Measurements from ENCODE around the gene PCDH8. TPM values are rescaled to one million over a fixed set of nuclear protein-coding genes. Genes with fewer than 3 reads are reported as not detected.
"Not testable (repeated sequence)": the region's sequence is repeated elsewhere in the genome, so short reads cannot be mapped to it uniquely, and the experiment has no call there.

Gene PCDH8
- total RNA-seq, 1 donor from 2014 or later = 89.0 TPM

GRCh38 chr13:52827839-52828238, 20.6 kb downstream of the PCDH8 start:
- Mint-ChIP-seq H3K36me3 (ENCODE audit: unreplicated experiment) (peaks cover 11% of the 10 kb centered on the region), H3K27me3 (ENCODE audit: unreplicated experiment) (peaks cover 5% of the 10 kb centered on the region), H3K4me1 (ENCODE audit: low read depth, unreplicated experiment) (peaks cover 27% of the 10 kb centered on the region), H3K27ac (ENCODE audit: unreplicated experiment) (peak overlapping the region; percentile 76), H3K4me3 (ENCODE audit: unreplicated experiment) (peak overlapping the region; percentile 26), H3K9me3 (ENCODE audit: unreplicated experiment) (peaks cover 5% of the 10 kb centered on the region)
- TF ChIP-seq, protein P1, sequence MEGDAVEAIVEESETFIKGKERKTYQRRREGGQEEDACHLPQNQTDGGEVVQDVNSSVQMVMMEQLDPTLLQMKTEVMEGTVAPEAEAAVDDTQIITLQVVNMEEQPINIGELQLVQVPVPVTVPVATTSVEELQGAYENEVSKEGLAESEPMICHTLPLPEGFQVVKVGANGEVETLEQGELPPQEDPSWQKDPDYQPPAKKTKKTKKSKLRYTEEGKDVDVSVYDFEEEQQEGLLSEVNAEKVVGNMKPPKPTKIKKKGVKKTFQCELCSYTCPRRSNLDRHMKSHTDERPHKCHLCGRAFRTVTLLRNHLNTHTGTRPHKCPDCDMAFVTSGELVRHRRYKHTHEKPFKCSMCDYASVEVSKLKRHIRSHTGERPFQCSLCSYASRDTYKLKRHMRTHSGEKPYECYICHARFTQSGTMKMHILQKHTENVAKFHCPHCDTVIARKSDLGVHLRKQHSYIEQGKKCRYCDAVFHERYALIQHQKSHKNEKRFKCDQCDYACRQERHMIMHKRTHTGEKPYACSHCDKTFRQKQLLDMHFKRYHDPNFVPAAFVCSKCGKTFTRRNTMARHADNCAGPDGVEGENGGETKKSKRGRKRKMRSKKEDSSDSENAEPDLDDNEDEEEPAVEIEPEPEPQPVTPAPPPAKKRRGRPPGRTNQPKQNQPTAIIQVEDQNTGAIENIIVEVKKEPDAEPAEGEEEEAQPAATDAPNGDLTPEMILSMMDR (IDR thresholded peaks at IDR 0.05; ENCODE audit: partially characterized antibody, unreplicated experiment) = no peak
- no peak for DNase-seq

GRCh38 chr13:52817886-52818285, 30.6 kb downstream of the PCDH8 start:
- not testable (repeated sequence) for H3K27ac Mint-ChIP-seq (ENCODE audit: unreplicated experiment); H3K9me3 Mint-ChIP-seq (ENCODE audit: unreplicated experiment); H3K36me3 Mint-ChIP-seq (ENCODE audit: unreplicated experiment); H3K4me1 Mint-ChIP-seq (ENCODE audit: low read depth, unreplicated experiment); DNase-seq; H3K27me3 Mint-ChIP-seq (ENCODE audit: unreplicated experiment); H3K4me3 Mint-ChIP-seq (ENCODE audit: unreplicated experiment)

GRCh38 chr13:52815330-52815729, 33.1 kb downstream of the PCDH8 start:
- Mint-ChIP-seq H3K27ac (ENCODE audit: unreplicated experiment) (no peak overlapping the region), H3K27me3 (ENCODE audit: unreplicated experiment) (no peaks in the 10 kb centered on the region)

GRCh38 chr13:52812941-52813340, 35.5 kb downstream of the PCDH8 start:
- DNase-seq = no peak
- Mint-ChIP-seq H3K36me3 (ENCODE audit: unreplicated experiment) (no peaks in the 10 kb centered on the region), H3K27me3 (ENCODE audit: unreplicated experiment) (no peaks in the 10 kb centered on the region), H3K27ac (ENCODE audit: unreplicated experiment) (no peak overlapping the region), H3K4me3 (ENCODE audit: unreplicated experiment) (no peak overlapping the region), H3K9me3 (ENCODE audit: unreplicated experiment) (peaks cover 5% of the 10 kb centered on the region), H3K4me1 (ENCODE audit: low read depth, unreplicated experiment) (no peaks in the 10 kb centered on the region)
- TF ChIP-seq, protein P1 (IDR thresholded peaks at IDR 0.05; ENCODE audit: partially characterized antibody, unreplicated experiment) = no peak

More at GRCh38 chr13:52815330-52815729, 33.1 kb downstream of the PCDH8 start:
- DNase-seq = no peak
- no peaks in the 10 kb centered on the region for H3K36me3 Mint-ChIP-seq (ENCODE audit: unreplicated experiment)
- no peaks in the 10 kb centered on the region for H3K4me1 Mint-ChIP-seq (ENCODE audit: low read depth, unreplicated experiment)
- H3K9me3 Mint-ChIP-seq (ENCODE audit: unreplicated experiment) = peaks cover 7% of the 10 kb centered on the region
- H3K4me3 Mint-ChIP-seq (ENCODE audit: unreplicated experiment) = no peak overlapping the region
- TF ChIP-seq, protein P1 (IDR thresholded peaks at IDR 0.05; ENCODE audit: partially characterized antibody, unreplicated experiment) = no peak

DNA sequence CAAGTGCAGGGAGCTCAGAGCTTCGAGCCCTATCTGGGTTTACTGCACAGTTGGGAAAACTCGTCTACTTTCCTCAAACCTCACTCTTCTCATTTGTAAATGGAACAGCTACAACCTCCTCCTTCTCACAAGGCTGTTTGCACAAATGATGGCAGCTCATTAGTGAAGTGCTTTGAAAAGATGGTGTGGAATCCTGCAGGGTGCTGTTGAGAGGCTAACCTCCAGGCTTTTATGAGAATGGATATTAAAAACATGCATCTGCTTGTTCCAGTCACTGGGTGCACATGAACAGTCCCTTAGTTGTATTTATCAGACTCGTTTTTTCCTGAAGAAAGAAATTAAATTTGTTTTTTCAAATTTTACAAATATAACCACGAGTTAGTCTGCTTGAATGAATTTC, 36.6 kb downstream of the PCDH8 start:
- Mint-ChIP-seq H3K9me3 (ENCODE audit: unreplicated experiment) (peaks cover 3% of the 10 kb centered on the region), H3K27me3 (ENCODE audit: unreplicated experiment) (peaks cover 3% of the 10 kb centered on the region), H3K36me3 (ENCODE audit: unreplicated experiment) (no peaks in the 10 kb centered on the region), H3K4me1 (ENCODE audit: low read depth, unreplicated experiment) (no peaks in the 10 kb centered on the region), H3K4me3 (ENCODE audit: unreplicated experiment) (no peak overlapping the region), H3K27ac (ENCODE audit: unreplicated experiment) (no peak overlapping the region)
- DNase-seq = no peak
- TF ChIP-seq, protein P1 (IDR thresholded peaks at IDR 0.05; ENCODE audit: partially characterized antibody, unreplicated experiment) = no peak
